Endothelial cell of umbilical vein (primary cell): ENCODE data around the gene SEMA4A.

Source experiments
- EZH2 ChIP-seq: IDR thresholded peaks from 2 replicates; pipeline ENCODE4 v1.6.1; 2012; ENCODE audit warnings: borderline replicate concordance, low read depth, mild to moderate bottlenecking, moderate library complexity, low read length, inconsistent platforms; ENCODE audit not compliant: severe bottlenecking
- FOS ChIP-seq: IDR thresholded peaks from 2 replicates; pipeline ENCODE4 v1.6.1; 2011; ENCODE audit warnings: mild to moderate bottlenecking, low read length, moderate library complexity, borderline replicate concordance; ENCODE audit not compliant: insufficient read depth
- GATA2 ChIP-seq: IDR thresholded peaks from 2 replicates; pipeline ENCODE4 v1.7.0; 2011; ENCODE audit warnings: low read depth, mild to moderate bottlenecking, moderate library complexity, mixed read lengths, low read length; ENCODE audit not compliant: insufficient read length, insufficient read depth
- JUN ChIP-seq: IDR thresholded peaks from 2 replicates; pipeline ENCODE4 v1.6.1; 2011; ENCODE audit warnings: borderline replicate concordance, low read depth; ENCODE audit not compliant: insufficient read length, insufficient read depth
- MAX ChIP-seq: IDR thresholded peaks from 2 replicates; pipeline ENCODE4 v1.6.1; 2011; ENCODE audit not compliant: insufficient read depth, insufficient read length
- MYC ChIP-seq: IDR thresholded peaks from one replicate; pipeline ENCODE4 v1.6.1; 2011; ENCODE audit warnings: mild to moderate bottlenecking, low read depth, low read length
- POLR2A ChIP-seq: IDR thresholded peaks from 2 replicates; pipeline ENCODE4 v1.6.1; 2012; ENCODE audit warnings: low read depth, mild to moderate bottlenecking, control low read depth, low read length
- POLR2AphosphoS5 ChIP-seq: IDR thresholded peaks from 2 replicates; pipeline ENCODE4 v1.6.1; 2012; ENCODE audit warnings: low read depth, mild to moderate bottlenecking, control low read depth, low read length, moderate library complexity; ENCODE audit not compliant: insufficient read depth
- TF ChIP-seq, protein P1 (sequence below), 2 donors: IDR thresholded peaks; 1 replicate in 1 of 2; 2 replicates in 1 of 2; pipeline ENCODE4 v1.5.1; 2011; ENCODE audit warnings: low read length in 2 of 2, mild to moderate bottlenecking in 2 of 2, moderate library complexity in 2 of 2, control low read depth in 1 of 2, inconsistent platforms in 1 of 2, low read depth in 1 of 2; ENCODE audit not compliant: insufficient read depth in 1 of 2; ENCODE audit errors: extremely low read depth in 1 of 2

DNA sequence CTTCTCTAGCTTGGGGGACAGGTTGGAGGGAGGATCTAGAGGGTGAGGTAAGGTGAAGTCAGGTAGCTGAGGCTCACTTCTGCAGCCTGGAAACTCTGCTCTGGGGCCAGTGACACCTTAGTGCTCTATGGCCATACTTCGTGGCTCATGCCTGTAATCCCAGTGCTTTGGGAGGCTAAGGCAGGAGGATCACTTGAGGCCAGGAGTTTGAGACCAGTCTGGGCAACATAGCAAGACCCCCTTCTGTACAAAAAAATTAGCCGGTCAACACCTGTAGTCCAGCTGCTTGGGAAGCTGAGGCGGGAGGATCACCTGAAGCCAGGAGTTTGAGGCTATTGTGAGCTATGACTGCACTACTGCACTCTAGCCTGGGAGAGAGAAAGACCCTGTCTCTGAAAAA, 33.1 kb upstream of the SEMA4A start:
- TF ChIP-seq, protein P1, sequence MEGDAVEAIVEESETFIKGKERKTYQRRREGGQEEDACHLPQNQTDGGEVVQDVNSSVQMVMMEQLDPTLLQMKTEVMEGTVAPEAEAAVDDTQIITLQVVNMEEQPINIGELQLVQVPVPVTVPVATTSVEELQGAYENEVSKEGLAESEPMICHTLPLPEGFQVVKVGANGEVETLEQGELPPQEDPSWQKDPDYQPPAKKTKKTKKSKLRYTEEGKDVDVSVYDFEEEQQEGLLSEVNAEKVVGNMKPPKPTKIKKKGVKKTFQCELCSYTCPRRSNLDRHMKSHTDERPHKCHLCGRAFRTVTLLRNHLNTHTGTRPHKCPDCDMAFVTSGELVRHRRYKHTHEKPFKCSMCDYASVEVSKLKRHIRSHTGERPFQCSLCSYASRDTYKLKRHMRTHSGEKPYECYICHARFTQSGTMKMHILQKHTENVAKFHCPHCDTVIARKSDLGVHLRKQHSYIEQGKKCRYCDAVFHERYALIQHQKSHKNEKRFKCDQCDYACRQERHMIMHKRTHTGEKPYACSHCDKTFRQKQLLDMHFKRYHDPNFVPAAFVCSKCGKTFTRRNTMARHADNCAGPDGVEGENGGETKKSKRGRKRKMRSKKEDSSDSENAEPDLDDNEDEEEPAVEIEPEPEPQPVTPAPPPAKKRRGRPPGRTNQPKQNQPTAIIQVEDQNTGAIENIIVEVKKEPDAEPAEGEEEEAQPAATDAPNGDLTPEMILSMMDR (IDR thresholded peaks at IDR 0.05; ENCODE audit: extremely low read depth in 1 of 2, insufficient read depth in 1 of 2, low read depth in 1 of 2, low read length in 2 of 2), result no peak
- TF ChIP-seq POLR2A, result no peak
- no peak for TF ChIP-seq POLR2AphosphoS5
- no peak for TF ChIP-seq FOS
- no peak for TF ChIP-seq EZH2
- TF ChIP-seq GATA2, result no peak
- TF ChIP-seq JUN, result no peak
- TF ChIP-seq MAX, result no peak
- TF ChIP-seq MYC, result no peak
